VCaP (cell line): Measurements from ENCODE around the gene SERTAD1.
"Not testable (repeated sequence)": the region's sequence is repeated elsewhere in the genome, so short reads cannot be mapped to it uniquely, and the experiment has no call there.

ENCODE experiments used
- H3K27ac ChIP-seq: fragments of 450-650 bp; 2 replicates; pipeline ENCODE4 v1.5.1; 2017
- TF ChIP-seq, protein P1 (sequence below): fragments of 450-650 bp; conservative IDR thresholded peaks from 2 replicates; pipeline ENCODE4 v1.5.1; 2017; ENCODE audit warnings: mild to moderate bottlenecking, moderate library complexity

Gene SERTAD1

DNA sequence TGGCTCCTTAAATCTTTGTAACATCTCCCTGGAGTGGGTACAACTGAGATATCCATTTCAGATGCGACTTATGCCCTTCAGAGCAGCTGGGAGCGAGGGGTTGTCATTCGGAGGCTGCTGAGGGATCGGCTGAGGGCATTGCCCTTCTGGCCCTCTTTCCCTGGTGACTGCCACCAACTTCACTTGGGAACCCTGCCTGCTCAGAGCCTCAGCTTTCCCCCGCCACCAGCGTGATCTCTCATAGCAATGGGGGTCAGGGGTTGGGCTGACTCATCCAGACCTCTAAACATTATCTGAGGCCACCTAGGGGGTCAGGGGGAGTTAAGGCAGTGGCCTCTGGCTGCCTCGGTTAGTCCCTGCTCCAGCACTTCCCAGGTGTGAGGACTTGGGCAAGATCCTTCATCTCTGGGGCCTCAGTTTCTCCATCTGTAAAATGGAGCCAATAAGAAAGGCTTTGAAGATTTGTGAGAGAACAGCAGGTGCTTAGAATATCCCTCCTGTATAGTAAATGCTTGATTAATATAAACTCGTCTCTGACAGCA lies 13.8 kb downstream of the SERTAD1 start:
- no peak overlapping the region for H3K27ac ChIP-seq
- TF ChIP-seq, protein P1, sequence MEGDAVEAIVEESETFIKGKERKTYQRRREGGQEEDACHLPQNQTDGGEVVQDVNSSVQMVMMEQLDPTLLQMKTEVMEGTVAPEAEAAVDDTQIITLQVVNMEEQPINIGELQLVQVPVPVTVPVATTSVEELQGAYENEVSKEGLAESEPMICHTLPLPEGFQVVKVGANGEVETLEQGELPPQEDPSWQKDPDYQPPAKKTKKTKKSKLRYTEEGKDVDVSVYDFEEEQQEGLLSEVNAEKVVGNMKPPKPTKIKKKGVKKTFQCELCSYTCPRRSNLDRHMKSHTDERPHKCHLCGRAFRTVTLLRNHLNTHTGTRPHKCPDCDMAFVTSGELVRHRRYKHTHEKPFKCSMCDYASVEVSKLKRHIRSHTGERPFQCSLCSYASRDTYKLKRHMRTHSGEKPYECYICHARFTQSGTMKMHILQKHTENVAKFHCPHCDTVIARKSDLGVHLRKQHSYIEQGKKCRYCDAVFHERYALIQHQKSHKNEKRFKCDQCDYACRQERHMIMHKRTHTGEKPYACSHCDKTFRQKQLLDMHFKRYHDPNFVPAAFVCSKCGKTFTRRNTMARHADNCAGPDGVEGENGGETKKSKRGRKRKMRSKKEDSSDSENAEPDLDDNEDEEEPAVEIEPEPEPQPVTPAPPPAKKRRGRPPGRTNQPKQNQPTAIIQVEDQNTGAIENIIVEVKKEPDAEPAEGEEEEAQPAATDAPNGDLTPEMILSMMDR: no peak

DNA sequence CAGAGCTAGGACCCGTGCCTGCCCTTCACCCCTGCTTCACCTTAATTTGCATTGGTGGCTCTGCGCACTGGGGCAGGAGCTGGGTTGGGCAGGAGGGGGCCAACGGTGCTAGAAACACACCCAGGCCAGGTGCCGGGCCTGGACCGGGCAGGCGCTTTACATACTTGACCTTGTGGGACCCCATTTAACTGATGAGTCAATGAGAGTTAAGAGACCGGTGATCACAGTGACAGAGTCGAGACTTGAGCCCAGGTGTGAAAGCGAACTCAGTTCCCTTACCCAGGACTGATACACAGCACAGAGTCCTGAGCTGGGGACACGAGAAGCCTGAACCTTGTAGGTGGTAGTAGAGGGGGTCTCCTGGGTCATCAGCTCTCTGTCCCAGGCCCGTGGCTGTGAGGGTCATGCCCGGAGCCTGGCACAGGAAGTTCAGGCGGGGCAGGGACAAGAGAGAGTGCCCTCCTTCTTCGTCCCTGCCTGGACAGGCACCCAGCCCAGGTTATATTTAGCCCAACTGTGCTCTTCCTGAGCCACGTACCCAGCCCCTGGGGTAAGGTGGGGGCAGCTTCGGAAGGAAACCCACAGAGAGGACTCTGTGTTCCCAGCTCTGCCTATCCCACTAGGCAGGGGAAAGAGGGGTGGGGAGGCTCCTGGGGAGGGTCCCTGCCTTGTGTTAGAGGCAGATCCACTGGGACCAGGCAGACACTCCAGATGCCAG lies 14.5 kb downstream of the SERTAD1 start:
- H3K27ac ChIP-seq: no peak overlapping the region
- TF ChIP-seq, protein P1: no peak

DNA sequence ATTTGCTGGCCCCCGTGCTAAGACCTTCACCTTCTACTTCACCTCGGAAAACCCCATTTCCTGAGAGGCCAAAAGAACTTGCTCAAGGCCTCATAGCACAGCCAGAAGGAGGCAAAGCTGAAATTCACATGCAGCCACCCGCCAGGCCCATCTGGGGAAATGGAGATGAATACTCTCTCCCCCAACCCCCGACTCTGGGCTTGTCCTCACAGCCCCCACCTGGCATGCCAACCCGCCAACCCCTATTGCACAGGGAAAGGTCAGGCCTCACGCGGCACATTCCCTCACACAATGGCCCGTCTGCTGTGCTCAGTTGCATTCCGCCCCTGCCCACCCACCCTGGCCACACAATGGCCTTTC lies 15.8 kb downstream of the SERTAD1 start:
- TF ChIP-seq, protein P1: no peak
- H3K27ac ChIP-seq: no peak overlapping the region

DNA sequence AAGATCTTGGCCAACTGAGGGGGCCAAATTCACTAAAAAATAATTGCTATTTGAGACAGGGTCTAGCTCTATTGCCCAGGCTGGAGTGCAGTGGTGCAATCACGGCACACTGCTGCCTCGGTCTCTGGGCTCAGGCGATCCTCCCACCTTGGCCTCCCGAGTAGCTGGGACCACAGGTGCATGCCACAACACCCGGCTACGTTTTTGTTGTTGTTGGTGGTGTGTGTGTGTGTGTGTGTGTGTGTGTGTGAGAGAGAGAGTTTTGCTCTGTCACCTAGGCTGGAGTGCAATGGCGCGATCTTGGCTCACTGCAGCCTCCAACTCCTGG lies 17.2 kb downstream of the SERTAD1 start:
- not testable (repeated sequence) for H3K27ac ChIP-seq

DNA sequence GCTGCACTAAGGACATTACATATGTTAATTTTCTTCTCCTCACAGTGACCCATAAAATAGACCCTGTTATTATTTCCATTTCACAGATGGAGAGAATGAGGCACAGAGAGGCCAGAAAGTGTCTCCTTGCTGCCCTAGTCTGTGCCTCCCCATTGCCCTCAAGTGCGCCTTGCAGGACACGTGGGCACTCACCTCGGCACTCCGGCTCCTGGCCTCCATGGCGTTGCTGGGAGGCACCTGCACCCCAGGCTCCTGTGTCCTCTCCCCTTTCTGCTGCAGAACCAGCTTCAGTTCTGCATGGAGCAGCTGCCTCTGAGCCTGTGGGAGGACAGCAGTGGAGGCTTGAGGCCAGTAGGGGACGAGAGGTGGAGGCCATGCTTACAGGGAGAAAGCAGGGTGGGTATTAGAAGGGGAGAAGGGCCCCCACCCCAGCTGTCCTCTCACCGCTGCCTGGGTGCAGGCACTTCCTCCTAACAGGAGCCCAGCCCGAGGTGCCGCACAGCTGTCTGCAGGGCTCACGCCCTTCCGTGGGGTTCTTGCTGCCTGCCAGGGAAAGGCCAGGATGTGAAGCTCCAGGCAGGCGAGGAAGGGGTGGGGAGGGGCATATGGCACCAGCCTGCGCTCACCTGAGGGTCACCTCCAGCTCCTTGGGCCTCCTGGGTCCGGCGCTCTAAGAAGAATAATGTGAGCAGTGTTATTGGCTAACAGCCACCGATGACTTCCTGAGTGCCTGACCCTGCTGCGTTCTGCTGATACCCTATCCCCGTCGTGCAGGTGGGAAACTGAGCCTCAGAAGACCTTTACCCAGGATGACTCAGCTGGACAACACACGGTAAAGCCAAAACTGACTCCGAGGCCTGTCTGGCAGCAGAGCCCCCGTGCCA lies 17.8 kb downstream of the SERTAD1 start:
- TF ChIP-seq, protein P1: no peak

DNA sequence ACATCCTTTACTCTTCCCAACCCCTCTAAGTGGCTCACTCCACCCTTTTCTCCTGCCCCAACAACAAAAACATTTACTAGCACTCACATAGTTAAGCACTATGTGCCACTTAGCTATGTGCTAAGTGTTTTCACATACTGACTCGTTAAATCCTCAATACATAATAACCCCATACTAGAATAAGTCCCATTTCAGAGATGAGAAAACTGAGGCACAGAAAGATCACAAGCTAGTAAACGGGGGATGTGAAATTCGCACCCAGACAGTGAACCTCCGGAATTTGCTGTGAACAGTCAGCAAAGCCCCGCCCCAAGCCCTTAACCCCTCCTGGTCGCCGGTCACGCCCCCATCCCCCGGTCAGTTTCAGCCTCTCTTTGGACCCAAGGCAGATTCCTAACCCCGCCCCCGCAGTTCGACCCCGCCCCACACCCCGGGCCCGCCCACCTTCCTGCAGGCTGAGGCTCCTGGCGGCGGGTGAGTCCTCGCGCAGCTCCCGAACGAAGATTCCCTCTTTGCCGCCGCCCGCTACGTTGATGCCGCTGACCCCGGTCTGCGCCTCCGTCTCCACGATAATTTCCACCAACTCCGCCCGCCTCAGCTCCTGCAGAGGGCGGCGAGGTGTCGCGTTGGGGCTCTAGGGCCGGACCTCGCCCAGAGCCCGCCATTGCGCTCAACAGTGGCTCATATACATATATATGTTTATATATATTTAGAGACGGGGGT lies 22.4 kb downstream of the SERTAD1 start:
- TF ChIP-seq, protein P1: no peak
- H3K27ac ChIP-seq: peak overlapping the region; percentile 65

More for the DNA sequence above, 17.8 kb downstream of the SERTAD1 start:
- H3K27ac ChIP-seq: no peak overlapping the region

DNA sequence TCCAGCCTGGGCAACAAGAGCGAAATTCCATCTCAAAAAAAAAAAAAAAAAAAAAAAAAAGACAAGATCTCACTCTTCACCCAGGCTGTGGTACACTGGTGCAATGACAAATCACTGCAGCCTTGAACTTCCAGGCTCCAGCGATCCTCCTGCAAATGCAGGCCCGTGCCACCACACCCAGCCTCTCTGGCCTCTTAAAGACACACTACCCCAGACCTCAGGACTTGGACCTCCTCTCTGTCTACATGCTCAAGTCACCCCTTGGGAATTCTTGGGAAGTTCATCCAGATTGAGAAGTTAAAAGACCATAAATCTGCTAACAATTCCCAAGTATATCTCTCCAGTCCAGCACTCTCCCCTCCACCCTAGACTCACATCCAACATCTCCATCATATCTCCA lies 25.2 kb downstream of the SERTAD1 start:
- H3K27ac ChIP-seq: no peak overlapping the region
- TF ChIP-seq, protein P1: no peak
